ENCODE measurements around the gene NCAM1. TPM values are rescaled to one million over a fixed set of nuclear protein-coding genes. Genes with fewer than 3 reads are reported as not detected.

NCAM1 gene
- total and polyA plus RNA-seq, 2 donors (not counting 3 experiments of a cell fraction or from before 2014, with no cell fraction given) = 0.03 TPM; not detected in 1

DNA sequence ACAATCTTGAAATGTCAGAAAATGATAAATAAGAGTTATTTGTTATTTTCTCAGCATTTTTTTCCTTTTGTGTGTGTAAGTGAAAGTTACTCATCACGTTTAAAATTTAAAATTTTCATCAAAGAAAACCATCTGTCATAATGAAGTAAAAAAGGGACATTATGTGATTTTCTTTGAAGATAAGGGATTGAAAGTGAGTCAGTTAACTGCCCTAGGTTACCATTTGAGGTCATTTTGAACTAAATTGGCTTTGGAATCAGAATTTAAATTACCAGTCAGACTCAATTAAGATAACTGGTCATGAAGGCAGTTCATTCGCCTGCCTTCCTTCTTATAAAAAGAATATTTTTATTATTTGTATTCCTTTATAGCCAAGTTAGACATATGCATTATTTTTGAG, 14.3 kb downstream of the NCAM1 start:
- Histone ChIP-seq H3K79me2 (ENCODE audit: control insufficient read depth, insufficient read depth, low read length) (no peaks in the 10 kb centered on the region), H4K20me1 (replicated peaks; ENCODE audit: control insufficient read depth, extremely low read depth, insufficient read depth, low read length) (no peaks in the 10 kb centered on the region), H3K4me3 (replicated peaks in 1 of 3; ENCODE audit: insufficient read depth in 1 of 3, low read depth in 1 of 3, low read length in 3 of 3) (no peak overlapping the region), H2AFZ (ENCODE audit: low read depth, low read length) (no peak overlapping the region), H3K4me2 (ENCODE audit: insufficient read depth, low read length) (no peak overlapping the region), H3K9me1 (replicated peaks; ENCODE audit: control insufficient read depth, extremely low read depth, insufficient read depth, low read length) (no peaks in the 10 kb centered on the region), H3K36me3 (ENCODE audit: control insufficient read depth in 2 of 2, extremely low read depth in 1 of 2, insufficient read depth in 2 of 2, low read length in 2 of 2) (no peaks in the 10 kb centered on the region), H3K27ac (ENCODE audit: insufficient read depth, low read depth, low read length) (no peak overlapping the region), H3K4me1 (ENCODE audit: control insufficient read depth, extremely low read depth, insufficient read depth, low read length) (no peaks in the 10 kb centered on the region), H3K9ac (replicated peaks; ENCODE audit: extremely low read depth, insufficient read depth, low read length) (no peak overlapping the region), H3K9me3 (replicated peaks; ENCODE audit: control insufficient read depth, insufficient read depth, low read length) (no peaks in the 10 kb centered on the region), H3K27me3 (ENCODE audit: control insufficient read depth in 2 of 2, insufficient read depth in 2 of 2, low read length in 2 of 2) (no peaks in the 10 kb centered on the region)
- dilution Hi-C loops (cut with MboI; ENCODE audit: extremely low pct_ligation_motif_present, low sequenced_read_pairs) = no loop called here
- BruUV-seq (replicated peaks) = no TSS peak
- CTCF ChIA-PET = no interaction called here
- DNase-seq (ENCODE audit: low read depth, low spot score) (no peak), FAIRE-seq (no peak)
- POLR2A ChIA-PET = no interaction called here
- TF ChIP-seq MYC (IDR thresholded peaks at IDR 0.05; ENCODE audit: low read depth, low read length) = no peak
- TF ChIP-seq, protein P1, sequence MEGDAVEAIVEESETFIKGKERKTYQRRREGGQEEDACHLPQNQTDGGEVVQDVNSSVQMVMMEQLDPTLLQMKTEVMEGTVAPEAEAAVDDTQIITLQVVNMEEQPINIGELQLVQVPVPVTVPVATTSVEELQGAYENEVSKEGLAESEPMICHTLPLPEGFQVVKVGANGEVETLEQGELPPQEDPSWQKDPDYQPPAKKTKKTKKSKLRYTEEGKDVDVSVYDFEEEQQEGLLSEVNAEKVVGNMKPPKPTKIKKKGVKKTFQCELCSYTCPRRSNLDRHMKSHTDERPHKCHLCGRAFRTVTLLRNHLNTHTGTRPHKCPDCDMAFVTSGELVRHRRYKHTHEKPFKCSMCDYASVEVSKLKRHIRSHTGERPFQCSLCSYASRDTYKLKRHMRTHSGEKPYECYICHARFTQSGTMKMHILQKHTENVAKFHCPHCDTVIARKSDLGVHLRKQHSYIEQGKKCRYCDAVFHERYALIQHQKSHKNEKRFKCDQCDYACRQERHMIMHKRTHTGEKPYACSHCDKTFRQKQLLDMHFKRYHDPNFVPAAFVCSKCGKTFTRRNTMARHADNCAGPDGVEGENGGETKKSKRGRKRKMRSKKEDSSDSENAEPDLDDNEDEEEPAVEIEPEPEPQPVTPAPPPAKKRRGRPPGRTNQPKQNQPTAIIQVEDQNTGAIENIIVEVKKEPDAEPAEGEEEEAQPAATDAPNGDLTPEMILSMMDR (IDR thresholded peaks at IDR 0.05; ENCODE audit: extremely low read depth in 1 of 2, insufficient read depth in 1 of 2, low read depth in 1 of 2, low read length in 2 of 2) = no peak
- no peak for TF ChIP-seq POLR2A (IDR thresholded peaks at IDR 0.05; ENCODE audit: low read depth, low read length)
- TF ChIP-seq JUN (IDR thresholded peaks at IDR 0.05; ENCODE audit: borderline replicate concordance, insufficient read depth, insufficient read length, low read depth) = no peak
- no peak for TF ChIP-seq FOS (IDR thresholded peaks at IDR 0.05; ENCODE audit: borderline replicate concordance, insufficient read depth, low read length)
- intact Hi-C loops (cut with micrococcal nuclease) = no loop called here

DNA sequence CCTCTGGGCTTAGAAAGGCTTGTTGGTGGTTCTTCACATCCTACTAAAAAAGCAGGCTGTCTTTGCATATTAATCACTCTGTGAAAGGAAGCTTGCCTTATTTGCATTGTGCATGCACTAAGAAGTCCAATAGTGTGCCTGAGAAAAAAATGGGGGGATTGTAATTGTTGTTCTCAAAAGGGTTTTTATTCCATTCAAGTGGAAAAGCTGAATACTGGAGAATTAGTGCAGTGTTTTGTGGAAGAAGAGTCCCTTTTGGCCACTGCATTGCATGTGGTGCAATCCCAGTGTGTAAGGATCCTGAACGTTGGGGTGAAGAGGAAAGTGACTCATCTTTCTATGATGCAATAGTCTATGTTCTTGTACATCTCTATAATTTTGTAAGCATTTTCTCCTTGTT, 16.5 kb downstream of the NCAM1 start:
- BruUV-seq (replicated peaks) = no TSS peak
- Histone ChIP-seq H4K20me1 (replicated peaks; ENCODE audit: control insufficient read depth, extremely low read depth, insufficient read depth, low read length) (no peaks in the 10 kb centered on the region), H3K4me1 (ENCODE audit: control insufficient read depth, extremely low read depth, insufficient read depth, low read length) (no peaks in the 10 kb centered on the region), H3K9me3 (replicated peaks; ENCODE audit: control insufficient read depth, insufficient read depth, low read length) (no peaks in the 10 kb centered on the region), H3K27me3 (ENCODE audit: control insufficient read depth in 2 of 2, insufficient read depth in 2 of 2, low read length in 2 of 2) (no peaks in the 10 kb centered on the region), H2AFZ (ENCODE audit: low read depth, low read length) (no peak overlapping the region), H3K9ac (replicated peaks; ENCODE audit: extremely low read depth, insufficient read depth, low read length) (no peak overlapping the region), H3K79me2 (ENCODE audit: control insufficient read depth, insufficient read depth, low read length) (no peaks in the 10 kb centered on the region), H3K27ac (ENCODE audit: insufficient read depth, low read depth, low read length) (no peak overlapping the region), H3K4me2 (ENCODE audit: insufficient read depth, low read length) (no peak overlapping the region), H3K36me3 (ENCODE audit: control insufficient read depth in 2 of 2, extremely low read depth in 1 of 2, insufficient read depth in 2 of 2, low read length in 2 of 2) (no peaks in the 10 kb centered on the region), H3K9me1 (replicated peaks; ENCODE audit: control insufficient read depth, extremely low read depth, insufficient read depth, low read length) (no peaks in the 10 kb centered on the region), H3K4me3 (replicated peaks in 1 of 3; ENCODE audit: insufficient read depth in 1 of 3, low read depth in 1 of 3, low read length in 3 of 3) (no peak overlapping the region)
- ChIA-PET CTCF (interaction anchor here (0.9 kb wide), 1 partner anchor 8 kb away, joined by 3 read pairs; no protein-coding TSS in a partner anchor), POLR2A (no interaction called here)
- TF ChIP-seq GATA2 (IDR thresholded peaks at IDR 0.05; ENCODE audit: insufficient read depth, insufficient read length, low read depth, low read length) (no peak), EZH2 (IDR thresholded peaks at IDR 0.05; ENCODE audit: borderline replicate concordance, low read depth, low read length, severe bottlenecking) (no peak), POLR2AphosphoS5 (IDR thresholded peaks at IDR 0.05; ENCODE audit: insufficient read depth, low read depth, low read length) (no peak), FOS (IDR thresholded peaks at IDR 0.05; ENCODE audit: borderline replicate concordance, insufficient read depth, low read length) (no peak)
- DNase-seq (ENCODE audit: low read depth, low spot score) (no peak), FAIRE-seq (no peak)
- intact Hi-C loops (cut with micrococcal nuclease) = no loop called here
- dilution Hi-C loops (cut with MboI; ENCODE audit: extremely low pct_ligation_motif_present, low sequenced_read_pairs) = no loop called here

Data from endothelial cell of umbilical vein (primary cell).